ENCODE measurements around the gene ZSCAN23.
A peak's percentile ranks its signal among the peaks of the same experiment; 100 is the strongest.

GRCh38 chr6:28383235-28384142, 59.8 kb downstream of the ZSCAN23 start:
- TF ChIP-seq POLR2A (IDR thresholded peaks at IDR 0.05) (peak in 1 of 2 donors; percentile 37), EP300 (IDR thresholded peaks at IDR 0.05) (peak; percentile 62 to 80)
